D721Med (cell line): ENCODE results near the gene CD300A.

ENCODE experiments used
- DNase-seq: peaks from one replicate; pipeline ENCODE4 v3.0.0; 2011; ENCODE audit warnings: low spot score; ENCODE audit not compliant: insufficient read length
- FAIRE-seq: peaks from 2 replicates; lab custom pipeline; 2011; peaks lifted over from hg19 to GRCh38; lab: Jason Lieb, UNC
- TF ChIP-seq, protein P1 (sequence below): IDR thresholded peaks from 2 replicates; pipeline ENCODE4 v1.5.1; 2012; ENCODE audit warnings: mild to moderate bottlenecking, control low read depth; ENCODE audit not compliant: insufficient read depth; ENCODE audit errors: missing control alignments

The CD300A gene

GRCh38 chr17:74450925-74451403, 15.5 kb upstream of the CD300A start:
- FAIRE-seq (no peak), DNase-seq (no peak)
- TF ChIP-seq, protein P1, sequence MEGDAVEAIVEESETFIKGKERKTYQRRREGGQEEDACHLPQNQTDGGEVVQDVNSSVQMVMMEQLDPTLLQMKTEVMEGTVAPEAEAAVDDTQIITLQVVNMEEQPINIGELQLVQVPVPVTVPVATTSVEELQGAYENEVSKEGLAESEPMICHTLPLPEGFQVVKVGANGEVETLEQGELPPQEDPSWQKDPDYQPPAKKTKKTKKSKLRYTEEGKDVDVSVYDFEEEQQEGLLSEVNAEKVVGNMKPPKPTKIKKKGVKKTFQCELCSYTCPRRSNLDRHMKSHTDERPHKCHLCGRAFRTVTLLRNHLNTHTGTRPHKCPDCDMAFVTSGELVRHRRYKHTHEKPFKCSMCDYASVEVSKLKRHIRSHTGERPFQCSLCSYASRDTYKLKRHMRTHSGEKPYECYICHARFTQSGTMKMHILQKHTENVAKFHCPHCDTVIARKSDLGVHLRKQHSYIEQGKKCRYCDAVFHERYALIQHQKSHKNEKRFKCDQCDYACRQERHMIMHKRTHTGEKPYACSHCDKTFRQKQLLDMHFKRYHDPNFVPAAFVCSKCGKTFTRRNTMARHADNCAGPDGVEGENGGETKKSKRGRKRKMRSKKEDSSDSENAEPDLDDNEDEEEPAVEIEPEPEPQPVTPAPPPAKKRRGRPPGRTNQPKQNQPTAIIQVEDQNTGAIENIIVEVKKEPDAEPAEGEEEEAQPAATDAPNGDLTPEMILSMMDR = no peak

DNA sequence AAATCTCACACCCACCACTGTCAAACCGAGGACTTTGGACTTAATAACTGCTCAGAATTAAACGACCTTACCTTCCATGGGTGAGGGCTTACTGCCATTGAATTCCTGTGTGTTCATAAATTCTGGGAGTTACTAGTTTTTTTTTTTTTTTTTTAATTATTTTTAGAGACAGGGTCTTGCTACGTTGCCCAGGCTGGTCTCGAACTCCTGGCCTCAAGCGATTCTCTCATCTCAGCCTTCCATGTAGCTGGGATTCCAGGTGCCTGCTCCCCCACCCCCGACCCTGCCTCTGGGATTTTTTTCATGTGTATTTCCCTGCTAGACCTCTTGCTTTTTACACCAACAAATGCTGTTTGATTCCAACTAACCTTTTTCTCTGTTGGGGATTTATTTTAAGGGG, 14.9 kb upstream of the CD300A start:
- TF ChIP-seq, protein P1 = no peak
- DNase-seq (no peak), FAIRE-seq (no peak)

GRCh38 chr17:74452033-74452840, 14.2 kb upstream of the CD300A start:
- TF ChIP-seq, protein P1 = no peak
- DNase-seq (no peak), FAIRE-seq (no peak)

GRCh38 chr17:74452841-74453661, 13.4 kb upstream of the CD300A start:
- DNase-seq = no peak
- TF ChIP-seq, protein P1 = no peak
- FAIRE-seq = no peak

- TF ChIP-seq, protein P1 = no peak
- FAIRE-seq = no peak
- peak; percentile 99 for DNase-seq
These were observed 12.7 kb upstream of the CD300A start for GRCh38 chr17:74453665-74454196.

- FAIRE-seq = no peak
- TF ChIP-seq, protein P1 = no peak
- DNase-seq = no peak
These were observed 12.0 kb upstream of the CD300A start for GRCh38 chr17:74454197-74455024.
